Measurements from ENCODE around the gene SLC9A9.
"Not testable (repeated sequence)": the region's sequence is repeated elsewhere in the genome, so short reads cannot be mapped to it uniquely, and the experiment has no call there.

Gene SLC9A9

DNA sequence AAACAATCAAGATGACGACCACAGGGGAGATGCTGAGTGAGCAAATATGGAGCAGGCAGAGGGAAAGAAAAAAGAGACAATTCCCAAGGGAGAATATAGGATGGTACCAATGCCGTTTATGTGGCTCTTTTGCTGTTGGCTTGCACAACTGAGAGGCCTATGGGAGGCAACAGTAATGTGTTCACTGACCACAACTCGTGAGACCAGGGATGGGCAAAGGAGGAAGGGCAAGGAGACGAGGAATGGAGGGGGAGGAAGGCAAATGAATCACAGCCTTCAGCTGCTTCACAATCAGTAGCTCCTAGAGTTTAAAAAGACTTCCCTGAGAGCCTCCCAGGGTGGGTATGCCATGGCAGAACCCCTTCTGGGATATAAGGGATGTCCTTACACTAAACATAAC is 131.5 kb downstream of the SLC9A9 start:
- DNase-seq (ENCODE audit: low read depth): no peak
- TF ChIP-seq, protein P1, sequence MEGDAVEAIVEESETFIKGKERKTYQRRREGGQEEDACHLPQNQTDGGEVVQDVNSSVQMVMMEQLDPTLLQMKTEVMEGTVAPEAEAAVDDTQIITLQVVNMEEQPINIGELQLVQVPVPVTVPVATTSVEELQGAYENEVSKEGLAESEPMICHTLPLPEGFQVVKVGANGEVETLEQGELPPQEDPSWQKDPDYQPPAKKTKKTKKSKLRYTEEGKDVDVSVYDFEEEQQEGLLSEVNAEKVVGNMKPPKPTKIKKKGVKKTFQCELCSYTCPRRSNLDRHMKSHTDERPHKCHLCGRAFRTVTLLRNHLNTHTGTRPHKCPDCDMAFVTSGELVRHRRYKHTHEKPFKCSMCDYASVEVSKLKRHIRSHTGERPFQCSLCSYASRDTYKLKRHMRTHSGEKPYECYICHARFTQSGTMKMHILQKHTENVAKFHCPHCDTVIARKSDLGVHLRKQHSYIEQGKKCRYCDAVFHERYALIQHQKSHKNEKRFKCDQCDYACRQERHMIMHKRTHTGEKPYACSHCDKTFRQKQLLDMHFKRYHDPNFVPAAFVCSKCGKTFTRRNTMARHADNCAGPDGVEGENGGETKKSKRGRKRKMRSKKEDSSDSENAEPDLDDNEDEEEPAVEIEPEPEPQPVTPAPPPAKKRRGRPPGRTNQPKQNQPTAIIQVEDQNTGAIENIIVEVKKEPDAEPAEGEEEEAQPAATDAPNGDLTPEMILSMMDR (IDR thresholded peaks at IDR 0.05; ENCODE audit: control insufficient read depth, extremely low read depth, insufficient read depth): no peak
- no peak overlapping the region for H3K4me3 ChIP-seq (ENCODE audit: low read depth, low read length)

DNA sequence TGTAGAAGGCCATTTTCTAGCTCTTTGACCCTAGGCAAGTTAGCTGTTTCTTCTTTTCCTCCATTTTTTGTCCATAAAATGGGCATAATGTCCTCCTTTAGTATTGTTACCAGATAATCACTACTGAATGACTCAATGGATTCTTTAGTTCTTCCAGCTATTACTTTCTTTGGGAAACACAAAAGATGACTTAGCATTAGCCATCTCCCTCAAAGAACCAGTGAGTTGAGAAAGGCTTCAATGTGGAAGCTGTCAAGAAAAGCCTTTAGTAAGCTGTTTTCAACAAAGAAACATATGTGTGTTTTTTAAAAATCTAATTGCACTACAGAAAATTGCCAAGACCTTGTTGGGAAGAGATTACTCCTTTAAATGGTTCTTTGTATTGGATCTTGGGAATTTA is 135.7 kb downstream of the SLC9A9 start:
- H3K4me3 ChIP-seq (ENCODE audit: low read depth, low read length): no peak overlapping the region
- TF ChIP-seq, protein P1 (IDR thresholded peaks at IDR 0.05; ENCODE audit: control insufficient read depth, extremely low read depth, insufficient read depth): no peak
- no peak for DNase-seq (ENCODE audit: low read depth)

DNA sequence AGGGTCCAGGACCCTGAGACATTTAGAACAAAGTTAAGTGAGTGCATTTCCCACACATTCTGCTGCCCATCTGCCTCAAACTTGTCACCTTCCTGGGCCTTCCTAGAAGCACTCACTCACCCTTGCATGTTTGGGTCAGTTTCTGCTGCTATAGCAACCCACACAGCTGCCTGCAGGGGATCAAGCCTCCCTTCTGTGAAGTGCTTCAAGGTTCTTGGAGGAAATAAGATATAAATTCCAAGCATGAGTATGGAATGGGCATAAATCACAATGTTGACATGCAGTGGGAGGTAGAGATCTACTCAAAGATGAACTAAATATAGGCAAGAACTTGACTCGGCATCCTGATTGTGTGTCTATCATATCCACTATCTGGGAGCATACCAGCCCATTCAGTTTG is 140.4 kb downstream of the SLC9A9 start:
- no peak overlapping the region for H3K4me3 ChIP-seq (ENCODE audit: low read depth, low read length)
- TF ChIP-seq, protein P1 (IDR thresholded peaks at IDR 0.05; ENCODE audit: control insufficient read depth, extremely low read depth, insufficient read depth): no peak
- DNase-seq (ENCODE audit: low read depth): no peak

DNA sequence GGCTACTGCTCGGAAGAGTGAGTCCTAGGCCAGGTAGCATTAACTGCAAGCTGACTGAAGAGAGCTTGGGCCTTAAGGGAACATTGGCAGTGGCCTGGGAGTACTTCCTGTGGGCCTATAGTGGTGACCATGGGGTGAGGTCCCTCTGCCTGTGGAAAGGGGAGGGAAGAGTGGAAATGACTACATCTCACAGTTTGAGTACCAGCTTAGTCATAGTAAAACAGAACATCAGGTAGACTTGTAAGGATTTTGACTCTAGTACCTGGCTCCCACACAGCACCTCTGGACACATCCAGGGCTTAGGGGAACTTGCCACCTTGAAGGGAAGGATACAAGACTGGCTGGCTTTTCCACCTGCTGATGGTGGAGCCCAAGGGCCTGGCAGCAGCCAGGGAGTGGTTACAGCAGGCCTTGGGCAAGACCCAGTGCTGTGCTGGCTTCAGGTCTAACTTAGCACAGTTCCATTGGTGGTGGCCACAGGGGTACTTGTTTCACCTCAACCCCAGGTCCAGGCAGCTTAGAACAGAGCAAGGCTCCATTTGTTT is 147.8 kb downstream of the SLC9A9 start:
- H3K4me3 ChIP-seq (ENCODE audit: low read depth, low read length): no peak overlapping the region
- no peak for DNase-seq (ENCODE audit: low read depth)
- TF ChIP-seq, protein P1 (IDR thresholded peaks at IDR 0.05; ENCODE audit: control insufficient read depth, extremely low read depth, insufficient read depth): no peak

DNA sequence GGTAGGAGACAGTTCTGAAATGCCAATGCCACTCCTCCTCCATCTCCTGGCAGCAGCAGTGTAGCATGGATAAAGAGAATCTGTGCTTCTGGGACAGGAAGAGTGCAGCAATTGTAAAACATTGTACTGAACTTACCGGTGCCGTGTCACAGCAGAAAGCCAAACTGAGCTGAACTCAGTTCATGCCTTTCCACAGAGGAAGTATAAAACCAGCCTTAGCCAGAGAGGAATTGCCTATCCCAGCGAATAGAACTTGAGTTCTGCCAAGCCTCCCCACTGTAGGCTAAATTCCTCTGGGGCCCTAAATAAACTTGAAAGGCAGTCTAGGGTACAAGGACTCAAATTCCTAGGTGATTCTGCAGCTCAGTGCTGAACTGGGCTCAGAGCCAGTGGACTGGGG is 148.8 kb downstream of the SLC9A9 start:
- TF ChIP-seq, protein P1 (IDR thresholded peaks at IDR 0.05; ENCODE audit: control insufficient read depth, extremely low read depth, insufficient read depth): no peak
- DNase-seq (ENCODE audit: low read depth): no peak
- no peak overlapping the region for H3K4me3 ChIP-seq (ENCODE audit: low read depth, low read length)

DNA sequence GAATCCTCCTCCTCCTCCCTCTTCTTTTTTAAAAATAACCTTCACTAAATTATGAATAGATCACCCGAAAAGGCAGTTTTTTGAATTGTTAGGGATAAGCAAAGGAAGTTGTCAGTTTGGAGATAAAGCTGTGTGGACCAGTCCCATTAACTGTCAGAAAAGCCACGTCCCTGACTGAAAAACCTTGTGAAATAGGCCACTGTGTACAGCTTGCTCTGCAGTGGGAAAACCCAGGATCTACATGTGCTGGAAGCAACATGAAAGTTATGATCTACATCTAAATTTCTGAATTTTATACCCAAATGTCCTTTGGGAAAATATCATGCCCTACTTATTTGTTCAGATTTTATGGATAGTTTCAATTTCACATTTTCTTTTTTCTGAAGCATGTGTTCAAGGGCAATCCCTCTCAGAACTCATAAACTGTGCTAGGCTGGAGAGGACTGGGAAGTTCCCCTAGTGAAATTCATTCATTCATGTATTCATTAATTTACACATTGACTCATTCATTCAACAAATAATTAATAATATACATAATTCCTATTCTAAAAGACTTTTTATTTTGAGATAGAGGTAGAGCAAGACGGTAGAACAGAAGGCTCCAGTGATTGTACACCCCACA is 149.5 kb downstream of the SLC9A9 start:
- no peak overlapping the region for H3K4me3 ChIP-seq (ENCODE audit: low read depth, low read length)
- TF ChIP-seq, protein P1 (IDR thresholded peaks at IDR 0.05; ENCODE audit: control insufficient read depth, extremely low read depth, insufficient read depth): no peak
- DNase-seq (ENCODE audit: low read depth): no peak

DNA sequence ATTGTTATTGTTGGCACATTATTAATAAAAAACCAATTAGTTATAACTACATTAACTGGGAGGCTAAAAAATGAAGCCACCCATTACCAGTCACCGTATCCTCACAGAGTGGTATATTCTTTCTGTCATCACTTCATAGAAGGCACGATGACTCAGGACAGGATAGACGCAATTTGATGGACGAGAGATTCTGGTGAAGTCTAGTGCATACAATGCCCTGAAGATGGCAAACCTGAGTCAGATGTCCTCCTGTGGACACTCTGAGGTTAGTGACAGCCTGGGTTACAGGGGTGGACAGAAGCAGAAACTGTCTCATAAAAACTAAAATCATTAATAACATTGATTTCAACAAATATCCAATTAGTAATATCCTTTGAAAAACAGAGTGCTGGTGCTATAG is 150.3 kb downstream of the SLC9A9 start:
- TF ChIP-seq, protein P1 (IDR thresholded peaks at IDR 0.05; ENCODE audit: control insufficient read depth, extremely low read depth, insufficient read depth): peak; percentile 30
- DNase-seq (ENCODE audit: low read depth): no peak
- H3K4me3 ChIP-seq (ENCODE audit: low read depth, low read length): no peak overlapping the region

DNA sequence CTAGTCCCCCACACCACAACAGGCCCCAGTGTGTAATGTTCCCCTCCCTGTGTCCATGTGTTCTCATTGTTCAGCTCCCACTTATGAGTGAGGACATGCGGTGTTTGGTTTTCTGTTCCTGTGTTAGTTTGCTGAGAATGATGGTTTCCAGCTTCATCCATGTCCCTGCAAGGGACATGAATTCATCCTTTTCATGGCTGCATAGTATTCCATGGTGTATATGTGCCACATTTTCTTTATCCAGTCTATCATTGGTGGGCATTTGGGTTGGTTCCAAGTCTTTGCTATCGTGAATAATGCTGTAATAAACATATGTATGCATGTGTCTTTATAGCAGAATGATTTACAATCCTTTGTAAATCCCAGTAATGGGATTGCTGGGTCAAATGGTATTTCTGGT is 152.9 kb downstream of the SLC9A9 start:
- not testable (repeated sequence) for H3K4me3 ChIP-seq (ENCODE audit: low read depth, low read length); DNase-seq (ENCODE audit: low read depth)
